GM15510 (cell line): ENCODE measurements around the gene GPR78.

ENCODE experiments used
- POLR2A ChIP-seq: IDR thresholded peaks from 3 replicates; pipeline ENCODE4 v1.6.1; 2011; ENCODE audit warnings: borderline replicate concordance; ENCODE audit not compliant: insufficient read length; ENCODE audit errors: extremely low read depth

GPR78 gene

DNA sequence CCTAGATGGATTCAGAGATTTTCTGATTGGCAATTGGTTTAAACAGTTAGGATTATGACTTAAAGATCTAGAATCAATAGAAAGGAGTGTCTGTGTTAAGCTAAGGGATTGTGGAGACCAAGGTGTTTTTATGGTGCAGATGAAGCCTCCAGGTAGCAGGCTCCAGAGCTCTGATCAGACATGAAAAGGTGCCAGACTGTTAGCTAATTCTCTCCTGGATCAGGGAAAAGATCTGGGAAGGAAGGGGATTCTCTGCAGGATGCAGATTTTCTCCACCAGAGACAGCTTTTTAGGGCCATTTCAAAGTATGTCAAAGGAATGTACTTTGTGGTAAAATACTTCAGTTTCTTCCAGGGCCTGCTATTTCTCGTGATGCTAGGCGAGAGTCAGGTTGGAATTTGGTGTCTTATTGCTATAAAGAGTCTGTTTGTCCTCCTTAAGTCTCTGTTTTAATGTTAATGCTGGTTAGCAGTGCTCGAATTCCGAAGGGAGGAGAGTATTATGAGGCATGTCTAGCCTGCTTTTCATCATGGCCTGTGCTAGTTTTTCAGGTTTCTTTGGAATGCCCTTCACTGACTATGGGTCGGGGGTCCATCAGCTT lies 12.0 kb upstream of the GPR78 start:
- TF ChIP-seq POLR2A = no peak

DNA sequence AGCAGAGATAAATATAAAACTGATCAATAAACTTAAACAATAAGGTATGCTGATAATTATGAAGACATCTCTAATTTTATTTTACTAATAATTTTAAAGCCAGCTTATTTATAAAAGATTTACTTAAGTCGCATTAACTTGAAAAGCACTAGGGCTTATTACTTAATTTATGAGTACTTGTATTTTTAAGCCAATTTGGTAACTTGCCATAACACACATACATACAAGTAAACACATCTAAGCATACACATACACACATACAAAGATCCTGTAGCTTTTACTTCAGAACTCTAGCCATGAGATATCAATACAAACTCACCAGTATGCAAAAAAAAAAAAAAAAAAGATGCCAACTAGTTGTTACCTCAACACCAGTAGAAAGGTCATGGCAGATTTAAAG lies 10.0 kb upstream of the GPR78 start:
- TF ChIP-seq POLR2A = no peak

DNA sequence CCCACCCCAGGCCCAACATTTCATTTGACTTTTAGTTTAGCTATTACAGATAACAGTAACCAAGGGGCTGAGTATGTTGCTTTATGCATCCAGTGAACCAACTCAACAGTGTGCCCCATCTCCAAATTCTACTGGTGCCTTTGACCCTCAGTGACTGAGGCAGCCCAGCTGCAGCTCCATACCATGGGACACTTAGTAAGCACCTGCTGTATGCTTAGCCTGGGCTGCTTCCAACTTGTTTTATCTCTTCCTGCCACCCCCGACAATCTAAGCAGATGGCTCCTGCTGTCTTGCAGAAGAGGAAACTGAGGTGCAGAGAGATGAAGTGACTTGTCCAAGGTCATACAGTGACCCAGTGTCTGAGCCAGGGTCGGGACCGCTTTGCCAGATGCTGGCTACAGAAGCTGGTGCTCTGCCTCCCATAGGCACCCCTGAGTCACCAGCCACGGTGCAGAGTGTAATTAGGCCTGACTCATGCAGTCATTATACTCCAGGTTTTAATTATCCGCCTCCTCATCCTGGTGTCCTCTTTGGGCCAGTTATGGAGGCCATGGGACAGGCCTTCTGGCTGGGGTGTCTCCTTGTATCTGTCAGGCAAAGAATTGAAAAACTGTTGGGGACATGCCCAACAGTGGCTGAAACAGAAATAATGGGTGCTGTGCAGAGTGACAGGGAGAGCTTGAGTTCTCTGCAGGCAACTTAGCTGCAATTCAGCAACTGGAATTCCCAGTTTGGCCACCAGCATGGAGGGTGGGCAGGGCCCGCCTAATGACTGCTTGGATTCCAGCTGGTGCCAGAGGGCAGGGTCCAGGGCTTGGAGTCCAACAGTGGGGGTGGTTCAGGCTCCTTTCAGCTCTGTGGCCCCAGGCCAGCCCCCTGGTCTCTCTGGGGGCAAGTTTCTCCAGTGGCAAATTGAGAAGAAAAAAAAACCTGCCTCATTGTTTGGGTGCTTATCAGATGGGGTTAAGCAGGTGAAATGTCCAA lies 8.2 kb upstream of the GPR78 start:
- TF ChIP-seq POLR2A = no peak

DNA sequence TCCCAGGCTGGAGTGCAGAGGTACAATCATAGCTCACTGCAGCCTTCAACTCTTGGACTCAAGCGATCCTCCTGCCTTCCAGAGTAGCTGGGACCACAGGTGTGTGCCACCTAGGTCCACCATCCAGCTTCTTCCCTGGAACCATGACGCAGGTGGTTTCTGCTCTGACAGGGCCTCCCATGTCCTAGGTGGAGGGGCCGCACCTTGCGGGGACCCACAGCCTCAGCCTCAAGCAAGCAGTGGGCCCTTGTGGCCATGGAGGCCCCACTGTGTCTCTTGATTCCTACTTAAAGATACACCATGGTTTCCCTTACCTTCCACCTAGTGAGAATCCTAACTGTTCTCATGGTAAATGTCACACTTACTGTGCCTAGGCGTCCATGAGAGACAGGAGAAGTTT lies 6.9 kb upstream of the GPR78 start:
- no peak for TF ChIP-seq POLR2A

DNA sequence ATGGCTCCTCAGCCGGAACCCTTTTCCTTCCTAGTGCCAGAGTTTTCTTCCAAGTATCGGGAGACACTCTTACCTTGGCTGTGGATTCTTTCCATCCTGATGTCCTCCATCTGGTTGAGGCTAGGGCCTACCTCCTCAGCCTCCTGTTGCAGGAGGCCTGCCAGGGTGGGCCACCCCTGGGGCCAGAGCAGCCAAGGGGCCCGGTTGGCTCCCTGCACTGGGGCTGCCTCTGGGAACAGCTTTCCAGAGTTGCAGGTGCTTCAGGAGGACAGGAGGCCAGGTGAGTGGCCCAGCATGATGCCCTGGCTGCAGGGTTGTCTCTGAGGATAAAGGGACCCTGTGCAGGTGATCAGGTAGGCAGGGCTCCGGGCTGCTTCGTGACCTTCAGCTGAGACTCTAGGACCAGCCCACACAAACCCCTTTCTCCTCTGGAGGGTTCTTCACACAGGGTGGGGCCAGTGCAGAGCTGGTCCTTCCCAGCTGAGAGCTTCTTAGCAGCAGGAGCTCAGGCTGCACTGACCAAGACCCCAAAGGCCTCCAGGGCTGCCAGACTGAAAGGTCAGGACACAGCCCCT lies 5.3 kb upstream of the GPR78 start:
- TF ChIP-seq POLR2A = no peak

DNA sequence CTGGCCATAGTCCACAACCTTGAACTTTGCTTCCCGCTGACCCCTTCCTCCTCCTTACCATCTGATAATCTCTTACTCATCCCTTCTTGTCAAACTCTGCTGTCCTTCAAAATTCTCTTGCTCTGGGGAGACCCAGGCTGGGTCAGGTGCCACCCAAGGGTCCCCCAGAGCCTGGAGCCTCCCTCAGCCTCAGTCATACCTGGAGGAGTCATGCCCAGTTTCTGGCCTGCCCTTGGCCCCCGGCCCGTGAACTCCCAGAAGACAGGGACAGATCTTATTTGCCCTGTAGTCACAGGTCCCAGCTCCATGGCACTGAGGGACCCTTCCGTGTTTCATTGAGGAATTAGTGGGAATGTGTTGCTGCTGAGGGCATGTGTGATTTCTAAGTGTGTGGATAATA lies 4.7 kb upstream of the GPR78 start:
- no peak for TF ChIP-seq POLR2A

DNA sequence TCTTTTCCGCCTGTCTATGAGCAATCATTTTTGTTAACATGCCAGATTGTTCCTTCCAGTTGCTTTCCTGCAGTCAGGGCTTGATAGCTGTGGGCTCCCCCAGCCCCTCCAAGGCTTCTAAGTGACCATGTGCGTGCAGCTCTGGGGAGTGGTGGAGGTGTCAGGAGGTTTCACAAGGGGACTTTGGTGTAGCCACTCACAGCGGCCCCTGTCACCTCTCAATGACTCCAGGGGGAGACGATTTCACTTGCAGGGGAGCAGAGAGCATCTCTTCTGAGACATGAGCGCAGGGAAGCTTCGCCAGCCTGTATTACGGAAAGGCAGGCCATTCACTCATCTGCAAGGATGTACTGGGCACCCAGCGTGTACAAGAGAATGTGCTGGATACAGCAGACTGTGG lies 3.1 kb upstream of the GPR78 start:
- TF ChIP-seq POLR2A = no peak

DNA sequence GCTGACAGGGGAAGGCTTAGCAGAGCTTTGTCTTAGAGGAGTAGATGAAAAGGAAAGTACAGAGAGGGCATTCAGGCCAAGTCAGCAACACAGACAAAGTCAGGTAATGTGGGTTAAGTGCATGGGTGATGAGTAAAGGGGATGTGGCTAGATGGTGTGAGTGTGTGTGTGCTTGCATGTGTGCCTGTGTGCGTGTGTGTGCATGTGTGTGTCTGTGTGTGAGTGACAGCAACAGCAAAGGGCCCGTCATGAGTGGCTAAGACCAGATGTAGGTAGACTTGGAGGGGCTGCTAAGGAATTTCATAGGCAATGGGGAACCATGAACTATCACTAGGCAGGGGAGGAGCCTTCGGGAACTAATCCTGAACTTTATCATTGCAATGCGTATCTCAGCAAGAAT lies 2.2 kb upstream of the GPR78 start:
- TF ChIP-seq POLR2A = no peak

DNA sequence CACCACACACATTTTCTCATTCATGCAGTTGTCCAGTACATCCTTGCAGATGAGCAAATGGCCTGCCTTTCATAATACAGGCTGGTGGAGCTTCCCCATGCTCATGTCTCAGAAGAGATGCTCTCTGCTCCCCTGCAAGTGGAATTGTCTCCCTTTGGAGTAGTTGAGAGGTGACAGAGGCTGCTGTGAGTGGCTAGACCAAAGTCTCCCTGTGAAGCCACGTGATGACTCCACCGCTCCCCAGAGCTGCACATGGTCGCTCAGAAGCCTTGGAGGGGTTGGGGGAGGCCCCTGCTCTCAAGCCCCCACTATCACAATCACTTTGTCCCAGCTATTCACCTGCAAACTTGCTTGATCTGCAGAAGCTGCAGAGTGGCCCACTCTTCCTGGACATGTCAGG lies 1.5 kb upstream of the GPR78 start:
- no peak for TF ChIP-seq POLR2A

DNA sequence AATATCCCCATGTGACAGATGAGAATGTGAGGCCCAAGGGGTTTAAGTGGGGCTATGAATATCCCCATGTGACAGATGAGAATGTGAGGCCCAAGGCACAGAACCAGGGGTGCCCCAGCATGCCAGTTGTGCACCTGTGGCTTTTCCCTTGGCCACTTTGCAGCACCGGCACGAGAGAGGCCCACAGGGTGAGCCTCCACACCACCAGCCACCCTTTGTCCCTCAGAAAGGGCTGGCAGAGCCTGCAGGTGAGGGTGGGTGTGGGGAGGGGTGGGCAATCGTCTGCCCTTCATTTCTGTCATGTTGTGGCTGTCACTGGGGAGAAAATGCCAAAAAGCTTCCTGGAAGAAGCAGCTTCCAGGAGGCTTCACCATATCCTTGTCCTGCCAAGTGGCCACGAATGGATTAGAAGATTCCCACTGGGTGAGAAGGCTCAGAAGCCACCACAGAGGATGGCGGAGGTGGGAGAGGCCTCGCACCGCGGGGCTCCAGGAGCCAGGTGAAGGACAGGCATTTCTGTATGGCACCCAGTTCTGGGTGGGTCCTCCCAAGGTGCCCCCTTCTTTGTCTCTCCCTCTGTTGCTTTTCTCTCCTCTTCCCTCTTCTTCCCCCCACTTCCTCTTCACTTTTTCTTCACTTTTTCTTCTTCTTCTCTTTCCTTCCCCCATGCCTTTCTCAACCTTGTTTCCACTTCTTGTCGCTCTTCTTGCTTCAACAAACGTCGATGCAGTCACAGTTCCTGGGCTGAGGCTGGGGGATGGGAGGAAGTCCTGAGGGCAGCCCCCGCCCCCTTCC lies 469 bp upstream of the GPR78 start:
- no peak for TF ChIP-seq POLR2A

DNA sequence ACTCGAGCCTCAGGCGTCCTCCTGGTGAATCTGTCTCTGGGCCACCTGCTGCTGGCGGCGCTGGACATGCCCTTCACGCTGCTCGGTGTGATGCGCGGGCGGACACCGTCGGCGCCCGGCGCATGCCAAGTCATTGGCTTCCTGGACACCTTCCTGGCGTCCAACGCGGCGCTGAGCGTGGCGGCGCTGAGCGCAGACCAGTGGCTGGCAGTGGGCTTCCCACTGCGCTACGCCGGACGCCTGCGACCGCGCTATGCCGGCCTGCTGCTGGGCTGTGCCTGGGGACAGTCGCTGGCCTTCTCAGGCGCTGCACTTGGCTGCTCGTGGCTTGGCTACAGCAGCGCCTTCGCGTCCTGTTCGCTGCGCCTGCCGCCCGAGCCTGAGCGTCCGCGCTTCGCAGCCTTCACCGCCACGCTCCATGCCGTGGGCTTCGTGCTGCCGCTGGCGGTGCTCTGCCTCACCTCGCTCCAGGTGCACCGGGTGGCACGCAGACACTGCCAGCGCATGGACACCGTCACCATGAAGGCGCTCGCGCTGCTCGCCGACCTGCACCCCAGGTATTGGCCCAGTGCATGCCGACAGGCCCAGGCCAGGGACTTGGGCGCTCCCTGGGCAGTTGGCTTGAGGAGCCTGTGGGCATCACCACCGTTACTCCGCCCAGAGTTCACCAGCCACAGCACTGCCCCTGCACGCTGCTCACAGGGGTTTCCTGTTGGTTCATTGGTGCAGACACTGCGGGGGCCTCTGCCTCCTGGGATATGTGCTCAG lies 1.1 kb downstream of the GPR78 start:
- no peak for TF ChIP-seq POLR2A

DNA sequence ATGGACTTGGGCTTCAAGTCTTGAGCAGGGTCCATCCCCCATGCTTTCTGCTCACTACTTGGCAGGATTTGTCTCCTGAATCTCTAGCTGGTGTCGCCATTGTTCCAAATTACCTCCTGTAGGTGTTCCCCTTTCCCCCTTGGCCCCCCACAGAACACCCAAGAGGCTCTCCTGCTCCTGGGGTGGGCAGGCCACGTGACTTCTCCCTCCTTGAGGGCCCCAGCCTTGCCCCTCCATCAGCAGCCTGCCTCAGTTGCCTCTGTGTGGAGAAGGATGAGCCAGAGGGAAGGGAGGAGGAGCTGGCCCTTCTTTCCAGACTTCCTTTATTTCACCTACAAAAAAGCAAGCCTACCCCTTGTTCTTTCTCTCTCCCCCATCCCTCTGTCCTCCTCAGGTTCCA lies 1.8 kb downstream of the GPR78 start:
- TF ChIP-seq POLR2A = no peak

DNA sequence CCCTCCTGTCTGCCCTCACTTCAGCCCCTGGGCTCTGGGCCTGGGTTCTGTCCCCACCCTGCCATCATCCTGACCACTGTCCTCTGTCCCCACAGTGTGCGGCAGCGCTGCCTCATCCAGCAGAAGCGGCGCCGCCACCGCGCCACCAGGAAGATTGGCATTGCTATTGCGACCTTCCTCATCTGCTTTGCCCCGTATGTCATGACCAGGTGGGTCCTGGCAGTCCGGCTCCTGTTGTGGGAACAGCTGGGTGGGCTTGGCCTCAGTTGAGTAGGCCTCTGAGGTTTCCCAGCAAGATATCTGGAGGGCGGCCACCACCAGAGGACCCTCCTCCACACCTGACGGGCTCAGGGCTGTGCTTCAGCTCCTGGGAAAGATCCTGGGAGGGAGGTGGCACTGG lies 2.2 kb downstream of the GPR78 start:
- TF ChIP-seq POLR2A = no peak

DNA sequence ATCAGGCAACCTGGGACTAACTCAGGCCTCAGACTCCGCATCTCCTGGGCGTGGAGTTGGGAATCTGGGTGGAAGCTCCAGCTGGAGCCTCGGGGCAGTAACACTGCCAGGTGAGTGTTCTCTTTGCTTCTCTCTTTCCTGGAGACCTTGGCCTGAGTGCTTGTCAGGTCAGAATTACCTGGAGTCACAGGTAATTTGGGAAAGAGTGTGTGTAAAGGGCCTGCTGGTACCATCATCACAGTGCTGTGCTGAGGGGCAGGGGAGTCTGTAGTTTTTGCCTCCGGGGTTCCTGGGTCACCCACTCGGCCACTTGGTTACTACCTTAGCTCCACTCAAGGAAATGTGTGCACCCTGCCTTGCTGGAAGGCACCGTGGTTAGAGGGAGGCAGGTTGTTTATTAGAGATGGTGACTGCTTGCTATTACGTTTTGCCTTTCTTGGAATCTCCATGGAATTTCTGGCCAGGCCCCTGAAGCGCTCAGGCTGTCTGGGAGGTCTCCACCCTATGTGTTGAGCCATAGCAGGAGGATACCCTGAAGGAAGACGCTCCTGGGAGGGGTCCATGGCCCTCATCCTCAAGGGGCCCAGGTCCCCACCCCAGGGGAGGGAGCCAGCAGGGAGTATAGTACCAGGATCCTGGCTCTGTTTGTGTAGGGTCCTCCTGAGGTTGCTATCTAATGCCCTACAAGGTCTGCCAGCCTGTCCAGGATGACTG lies 2.9 kb downstream of the GPR78 start:
- TF ChIP-seq POLR2A = no peak

DNA sequence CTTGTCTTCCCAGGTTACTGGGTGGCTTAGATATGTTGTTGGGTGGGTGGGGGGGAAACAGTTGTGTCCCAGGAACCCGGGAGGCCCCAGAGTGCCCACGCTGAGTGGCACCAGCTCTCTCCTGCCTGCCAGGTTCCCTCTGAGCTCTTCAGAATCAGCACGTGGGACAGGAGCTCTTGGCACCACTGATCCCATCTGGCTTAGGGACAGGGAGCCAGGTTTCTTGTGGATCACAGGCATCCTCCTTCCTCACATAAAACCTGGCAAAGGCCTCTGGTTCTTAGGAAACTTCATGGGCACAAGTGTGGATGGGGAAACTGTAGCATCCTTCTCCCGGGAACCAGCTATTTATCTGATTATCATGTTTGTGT lies 3.4 kb downstream of the GPR78 start:
- no peak for TF ChIP-seq POLR2A

DNA sequence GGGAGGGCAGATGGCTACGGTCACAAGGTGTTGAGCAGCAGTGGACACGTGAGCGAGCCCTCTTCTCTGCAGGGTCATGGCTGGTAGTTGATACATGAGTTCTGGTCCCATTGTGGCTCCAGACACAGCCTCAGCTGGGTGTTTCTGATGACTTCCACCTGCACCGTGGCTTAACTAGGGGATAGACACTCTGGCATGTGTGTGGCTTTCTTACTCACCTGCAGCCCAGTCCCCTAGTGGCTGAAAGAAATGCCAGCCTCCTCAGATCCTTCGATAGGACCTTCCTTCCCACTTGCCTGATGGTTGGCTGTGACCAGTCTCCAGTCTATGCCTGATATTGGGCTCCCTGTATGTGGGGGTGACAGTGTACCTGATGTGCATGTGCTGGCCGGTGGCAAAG lies 5.0 kb downstream of the GPR78 start:
- no peak for TF ChIP-seq POLR2A
